HepG2 (cell line): ENCODE measurements around the gene CUL7. TPM values are rescaled to one million over a fixed set of nuclear protein-coding genes. Genes with fewer than 3 reads are reported as not detected.

Experiments
- AGO2 ChIP-seq: fragments of 200-400 bp; formaldehyde crosslinking; optimal IDR thresholded peaks from 2 replicates; pipeline ENCODE3; 2017; ENCODE audit warnings: mild to moderate bottlenecking, low read depth, low read length, moderate library complexity
- BRD4 ChIP-seq: sonication (generic); formaldehyde crosslinking; IDR thresholded peaks from 2 replicates; pipeline ENCODE4 v1.4.0; 2020; ENCODE audit warnings: missing genetic modification reagents
- GATAD1 ChIP-seq: IDR thresholded peaks from 2 replicates; pipeline ENCODE4 v1.6.1; 2016; ENCODE audit warnings: missing genetic modification reagents, missing compliant biosample characterization
- HNF1A ChIP-seq, 2 experiments: sonication (generic) in 1 of 2; formaldehyde crosslinking in 1 of 2; IDR thresholded peaks; 2 replicates each; pipeline versions ENCODE4 v1.4.0 to v1.6.1; 2016 to 2020; ENCODE audit warnings: borderline replicate concordance in 1 of 2, low read depth in 1 of 2, mild to moderate bottlenecking in 1 of 2, missing genetic modification reagents in 1 of 2
- HOXA3 ChIP-seq: sonication (generic); formaldehyde crosslinking; IDR thresholded peaks from 2 replicates; pipeline ENCODE4 v1.5.0; 2020; ENCODE audit warnings: missing genetic modification reagents
- KAT8 ChIP-seq: IDR thresholded peaks from 2 replicates; pipeline ENCODE4 v1.6.1; 2016; ENCODE audit warnings: missing genetic modification reagents, missing compliant biosample characterization
- MEIS2 ChIP-seq: sonication (generic); formaldehyde crosslinking; IDR thresholded peaks from 2 replicates; pipeline ENCODE4 v1.9.0; 2021; ENCODE audit warnings: mild to moderate bottlenecking, missing genetic modification reagents
- POLR2A ChIP-seq, 2 experiments: IDR thresholded peaks; 2 replicates each; pipeline ENCODE4 v1.6.1; 2011; ENCODE audit warnings: low read depth in 2 of 2, low read length in 2 of 2, mild to moderate bottlenecking in 1 of 2, moderate library complexity in 1 of 2; ENCODE audit not compliant: insufficient read depth in 1 of 2
- REPIN1 ChIP-seq: sonication (generic); formaldehyde crosslinking; IDR thresholded peaks from 2 replicates; pipeline ENCODE4 v1.8.0; 2022; ENCODE audit warnings: missing genetic modification reagents, low read depth, mild to moderate bottlenecking, borderline replicate concordance
- SALL1 ChIP-seq: sonication (generic); formaldehyde crosslinking; IDR thresholded peaks from 2 replicates; pipeline ENCODE4 v1.8.0; 2022; ENCODE audit warnings: mild to moderate bottlenecking, missing genetic modification reagents
- SPEN ChIP-seq: sonication (generic); formaldehyde crosslinking; IDR thresholded peaks from 2 replicates; pipeline ENCODE4 v1.5.1; 2020; ENCODE audit warnings: low read depth, mild to moderate bottlenecking, missing genetic modification reagents
- STAT6 ChIP-seq: sonication (generic); formaldehyde crosslinking; IDR thresholded peaks from 2 replicates; pipeline ENCODE4 v1.4.0; 2020; ENCODE audit warnings: missing genetic modification reagents, mild to moderate bottlenecking, borderline replicate concordance
- TEAD3 ChIP-seq: optimal IDR thresholded peaks from 2 replicates; pipeline ENCODE3; 2016; ENCODE audit warnings: borderline replicate concordance
- U2AF2 ChIP-seq: fragments of 200-400 bp; formaldehyde crosslinking; IDR thresholded peaks from 2 replicates; pipeline ENCODE4 v1.6.1; 2017; ENCODE audit warnings: low read depth, mild to moderate bottlenecking, low read length
- ZKSCAN1 ChIP-seq: fragments of 150-350 bp; IDR thresholded peaks from 2 replicates; pipeline ENCODE4 v1.6.1; 2014; ENCODE audit warnings: low read length
- ZNF34 ChIP-seq: sonication (generic); formaldehyde crosslinking; IDR thresholded peaks from 2 replicates; pipeline ENCODE4 v1.4.0; 2020; ENCODE audit warnings: mild to moderate bottlenecking, missing genetic modification reagents, borderline replicate concordance
- ZNF687 ChIP-seq: sonication (generic); formaldehyde crosslinking; IDR thresholded peaks from 2 replicates; pipeline ENCODE4 v1.5.1; 2020; ENCODE audit warnings: mild to moderate bottlenecking, missing genetic modification reagents, moderate library complexity
- ZNF772 ChIP-seq: sonication (generic); formaldehyde crosslinking; IDR thresholded peaks from 2 replicates; pipeline ENCODE4 v1.5.0; 2020; ENCODE audit warnings: mild to moderate bottlenecking, missing genetic modification reagents
- polyA plus RNA-seq, 8 experiments: library from polyadenylated mRNA; depleted of rRNA in 3 of 8; stranded (reverse) in 7 of 8; unstranded in 1 of 8; fragments of >200 nt; fragmentation: Illumina TruSeq in 4 of 8; extraction: Trizol in 4 of 8; gene quantifications; 2 replicates each; pipeline versions ENCODE4 v1.2.1 to v1.2.3, GENCODE V29; 2011 to 2016; ENCODE audit warnings: low read depth in 4 of 8, missing spikeins in 1 of 8, mixed read lengths in 1 of 8; ENCODE audit not compliant: insufficient read depth in 1 of 8
- total RNA-seq, 5 experiments: library from RNA; depleted of rRNA; stranded (reverse); fragments of >200 nt; fragmentation: Illumina TruSeq; extraction: Trizol; gene quantifications; 2 replicates each; pipeline ENCODE4 v1.2.3, GENCODE V29; 2016; ENCODE audit warnings: low read depth in 1 of 5

CUL7 gene
- total and polyA plus RNA-seq, 2 of the 13 experiments (the other 11 are each of a cell fraction or from before 2014, with no cell fraction given), result 32.0 to 60.7 TPM

- TF ChIP-seq HNF1A (IDR thresholded peaks at IDR 0.05; ENCODE audit: low read depth) (no peak), HNF1A (CRISPR knock-in tag; IDR thresholded peaks at IDR 0.05; ENCODE audit: borderline replicate concordance) (peak; percentile 77; the same call in 1 of the 2 replicates), MEIS2 (CRISPR knock-in tag) (peak; percentile 13; the same call in 1 of the 2 replicates), ZNF687 (CRISPR knock-in tag) (peak; percentile 59), TEAD3 (CRISPR knock-in tag) (peak; percentile 67), POLR2A (IDR thresholded peaks at IDR 0.05; ENCODE audit: insufficient read depth in 1 of 2, low read depth in 2 of 2, low read length in 2 of 2) (peak in 1 of 2 experiments; percentile 80; a peak in 2 of 4 replicates), SPEN (peak; percentile 88), ZNF772 (CRISPR knock-in tag) (peak; percentile 63), GATAD1 (peak; percentile 47; the same call in 1 of the 2 replicates), KAT8 (CRISPR knock-in tag) (peak; percentile 68), REPIN1 (CRISPR knock-in tag) (peak; percentile 47; the same call in 1 of the 2 replicates), AGO2 (peak; percentile 19), STAT6 (CRISPR knock-in tag) (0 out of 2 replicates have a peak, but pooled peaks have one; percentile 89), HOXA3 (CRISPR knock-in tag) (peak; percentile 82; the same call in 1 of the 2 replicates), ZNF34 (peak; percentile 50; the same call in 1 of the 2 replicates), BRD4 (CRISPR knock-in tag) (peak; percentile 30; the same call in 1 of the 2 replicates), U2AF2 (no peak), SALL1 (CRISPR knock-in tag) (peak; percentile 70), ZKSCAN1 (no peak)
Observed at GRCh38 chr6:43060034-43060754, 6.5 kb upstream of the CUL7 start (continued).
